ENCODE data around the gene SURF2. TPM values are rescaled to one million over a fixed set of nuclear protein-coding genes. Genes with fewer than 3 reads are reported as not detected.

Gene SURF2
- total and polyA plus RNA-seq, 2 donors (not counting 3 experiments of a cell fraction or from before 2014, with no cell fraction given): 10.6 to 14.2 TPM

- TF ChIP-seq JUN (IDR thresholded peaks at IDR 0.05; ENCODE audit: borderline replicate concordance, insufficient read depth, insufficient read length, low read depth) (no peak), POLR2AphosphoS5 (IDR thresholded peaks at IDR 0.05; ENCODE audit: insufficient read depth, low read depth, low read length) (no peak), GATA2 (IDR thresholded peaks at IDR 0.05; ENCODE audit: insufficient read depth, insufficient read length, low read depth, low read length) (no peak), FOS (IDR thresholded peaks at IDR 0.05; ENCODE audit: borderline replicate concordance, insufficient read depth, low read length) (no peak), MYC (IDR thresholded peaks at IDR 0.05; ENCODE audit: low read depth, low read length) (no peak), EZH2 (IDR thresholded peaks at IDR 0.05; ENCODE audit: borderline replicate concordance, low read depth, low read length, severe bottlenecking) (no peak)
- TF ChIP-seq, protein P1, sequence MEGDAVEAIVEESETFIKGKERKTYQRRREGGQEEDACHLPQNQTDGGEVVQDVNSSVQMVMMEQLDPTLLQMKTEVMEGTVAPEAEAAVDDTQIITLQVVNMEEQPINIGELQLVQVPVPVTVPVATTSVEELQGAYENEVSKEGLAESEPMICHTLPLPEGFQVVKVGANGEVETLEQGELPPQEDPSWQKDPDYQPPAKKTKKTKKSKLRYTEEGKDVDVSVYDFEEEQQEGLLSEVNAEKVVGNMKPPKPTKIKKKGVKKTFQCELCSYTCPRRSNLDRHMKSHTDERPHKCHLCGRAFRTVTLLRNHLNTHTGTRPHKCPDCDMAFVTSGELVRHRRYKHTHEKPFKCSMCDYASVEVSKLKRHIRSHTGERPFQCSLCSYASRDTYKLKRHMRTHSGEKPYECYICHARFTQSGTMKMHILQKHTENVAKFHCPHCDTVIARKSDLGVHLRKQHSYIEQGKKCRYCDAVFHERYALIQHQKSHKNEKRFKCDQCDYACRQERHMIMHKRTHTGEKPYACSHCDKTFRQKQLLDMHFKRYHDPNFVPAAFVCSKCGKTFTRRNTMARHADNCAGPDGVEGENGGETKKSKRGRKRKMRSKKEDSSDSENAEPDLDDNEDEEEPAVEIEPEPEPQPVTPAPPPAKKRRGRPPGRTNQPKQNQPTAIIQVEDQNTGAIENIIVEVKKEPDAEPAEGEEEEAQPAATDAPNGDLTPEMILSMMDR (IDR thresholded peaks at IDR 0.05; ENCODE audit: extremely low read depth in 1 of 2, insufficient read depth in 1 of 2, low read depth in 1 of 2, low read length in 2 of 2): no peak
- TF ChIP-seq, protein P2, sequence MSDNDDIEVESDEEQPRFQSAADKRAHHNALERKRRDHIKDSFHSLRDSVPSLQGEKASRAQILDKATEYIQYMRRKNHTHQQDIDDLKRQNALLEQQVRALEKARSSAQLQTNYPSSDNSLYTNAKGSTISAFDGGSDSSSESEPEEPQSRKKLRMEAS (IDR thresholded peaks at IDR 0.05; ENCODE audit: insufficient read depth, insufficient read length): no peak
- dilution Hi-C loops (cut with MboI; ENCODE audit: extremely low pct_ligation_motif_present, low sequenced_read_pairs) (no loop called here), intact Hi-C loops (cut with micrococcal nuclease) (no loop called here)
- H3K27ac ChIP-seq (ENCODE audit: insufficient read depth, low read depth, low read length): no peak overlapping the region
- POLR2A ChIA-PET: no interaction called here
- DNase-seq (ENCODE audit: low read depth, low spot score) (no peak), FAIRE-seq (no peak)
- no peaks in the 10 kb centered on the region for H3K9me1 ChIP-seq (replicated peaks; ENCODE audit: control insufficient read depth, extremely low read depth, insufficient read depth, low read length)
- no peaks in the 10 kb centered on the region for H4K20me1 ChIP-seq (replicated peaks; ENCODE audit: control insufficient read depth, extremely low read depth, insufficient read depth, low read length)
- BruUV-seq (replicated peaks): no TSS peak
- no peak overlapping the region for H2AFZ ChIP-seq (ENCODE audit: low read depth, low read length)
- H3K79me2 ChIP-seq (ENCODE audit: control insufficient read depth, insufficient read depth, low read length): no peaks in the 10 kb centered on the region
- peaks cover 0 to 20% of the 10 kb centered on the region in 2 experiments for H3K36me3 ChIP-seq (ENCODE audit: control insufficient read depth in 2 of 2, extremely low read depth in 1 of 2, insufficient read depth in 2 of 2, low read length in 2 of 2)
- H3K27me3 ChIP-seq (ENCODE audit: control insufficient read depth in 2 of 2, insufficient read depth in 2 of 2, low read length in 2 of 2): peaks cover 0 to 3% of the 10 kb centered on the region in 2 experiments
- H3K9ac ChIP-seq (replicated peaks; ENCODE audit: extremely low read depth, insufficient read depth, low read length): no peak overlapping the region
- CTCF ChIA-PET: no interaction called here
- H3K4me3 ChIP-seq (replicated peaks in 1 of 3; ENCODE audit: insufficient read depth in 1 of 3, low read depth in 1 of 3, low read length in 3 of 3): no peak overlapping the region
- H3K4me2 ChIP-seq (ENCODE audit: insufficient read depth, low read length): no peak overlapping the region
- H3K9me3 ChIP-seq (replicated peaks; ENCODE audit: control insufficient read depth, insufficient read depth, low read length): no peaks in the 10 kb centered on the region
- peaks cover 6% of the 10 kb centered on the region for H3K4me1 ChIP-seq (ENCODE audit: control insufficient read depth, extremely low read depth, insufficient read depth, low read length)
Observed at GRCh38 chr9:133401588-133401987, 45.2 kb downstream of the SURF2 start.
